ENCODE data around the gene ZNF423.
"Not testable (repeated sequence)": the region's sequence is repeated elsewhere in the genome, so short reads cannot be mapped to it uniquely, and the experiment has no call there.

Gene ZNF423

GRCh38 chr16:49521734-49522325, 334.1 kb downstream of the ZNF423 start:
- no peak for DNase-seq

GRCh38 chr16:49520492-49521038, 335.3 kb downstream of the ZNF423 start:
- no peak for DNase-seq

GRCh38 chr16:49519741-49520140, 336.2 kb downstream of the ZNF423 start:
- DNase-seq, result no peak

- no peak for DNase-seq
Observed at GRCh38 chr16:49519008-49519656, 336.8 kb downstream of the ZNF423 start.

GRCh38 chr16:49516382-49517036, 339.4 kb downstream of the ZNF423 start:
- no peak for DNase-seq

- DNase-seq, result no peak
Observed at GRCh38 chr16:49515861-49516260, 340.1 kb downstream of the ZNF423 start.

GRCh38 chr16:49515016-49515565, 340.8 kb downstream of the ZNF423 start:
- no peak for DNase-seq

GRCh38 chr16:49514073-49514980, 341.6 kb downstream of the ZNF423 start:
- peak; percentile 17 for DNase-seq

GRCh38 chr16:49513040-49513439, 342.9 kb downstream of the ZNF423 start:
- DNase-seq, result peak; percentile 34

- no peak for DNase-seq
Observed at GRCh38 chr16:49510654-49511305, 345.1 kb downstream of the ZNF423 start.

GRCh38 chr16:49510141-49510540, 345.8 kb downstream of the ZNF423 start:
- no peak for DNase-seq

- DNase-seq, result not testable (repeated sequence)
Observed at GRCh38 chr16:49506058-49507013, 349.6 kb downstream of the ZNF423 start.

- no peak for DNase-seq
Observed at GRCh38 chr16:49505556-49505955, 350.4 kb downstream of the ZNF423 start.

- DNase-seq, result no peak
Observed at GRCh38 chr16:49504626-49505025, 351.3 kb downstream of the ZNF423 start.

- DNase-seq, result no peak
Observed at GRCh38 chr16:49504023-49504364, 351.9 kb downstream of the ZNF423 start.

GRCh38 chr16:49503256-49504022, 352.5 kb downstream of the ZNF423 start:
- DNase-seq, result no peak

GRCh38 chr16:49502136-49502881, 353.6 kb downstream of the ZNF423 start:
- no peak for DNase-seq

GRCh38 chr16:49499869-49500610, 355.9 kb downstream of the ZNF423 start:
- peak; percentile 74 for DNase-seq

- DNase-seq, result no peak
Observed at GRCh38 chr16:49499414-49499785, 356.5 kb downstream of the ZNF423 start.

All from NCI-H1436 (cell line).